ENCODE results near the gene MIF. TPM values are rescaled to one million over a fixed set of nuclear protein-coding genes. Genes with fewer than 3 reads are reported as not detected.
"Not testable (repeated sequence)": the region's sequence is repeated elsewhere in the genome, so short reads cannot be mapped to it uniquely, and the experiment has no call there.

MIF gene
- total RNA-seq, 4 donors from 2014 or later, result 410 to 807 (median 448) TPM

DNA sequence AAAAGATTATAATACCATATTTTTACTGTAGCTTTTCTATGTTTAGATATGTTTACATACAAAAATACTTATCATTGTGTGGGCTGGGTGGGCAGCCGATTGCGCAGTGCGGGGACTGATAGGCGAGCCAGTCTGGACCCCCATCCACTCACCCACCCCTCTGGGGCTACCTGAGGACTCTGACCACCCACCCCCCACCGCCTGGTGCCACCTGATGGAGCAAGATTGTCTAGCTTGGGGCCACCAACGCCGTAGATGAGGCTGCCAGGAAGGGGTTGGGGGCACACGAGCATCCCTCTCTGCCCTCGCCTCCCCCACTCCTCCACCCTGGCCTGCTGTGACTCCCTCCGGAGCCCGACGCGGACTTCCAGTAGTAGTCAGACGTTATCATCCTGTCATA lies 32.4 kb downstream of the MIF start:
- no peak for TF ChIP-seq POLR2A (IDR thresholded peaks at IDR 0.05)
- TF ChIP-seq CTCF (IDR thresholded peaks at IDR 0.05), result no peak
- no peak for DNase-seq
- peaks cover 0 to 24% (median 0%) of the 10 kb centered on the region in 3 donors for H3K4me1 ChIP-seq
- H3K27ac ChIP-seq, result no peak overlapping the region
- H3K36me3 ChIP-seq, result peaks cover 0 to 43% (median 16%) of the 10 kb centered on the region in 3 donors
- peaks cover 0 to 23% (median 13%) of the 10 kb centered on the region in 3 donors for H3K9me3 ChIP-seq
- H3K4me3 ChIP-seq, result no peak overlapping the region
- no peaks in the 10 kb centered on the region for H3K27me3 ChIP-seq
- 67 to 82% methylated on average over 13 of the region's 14 CpGs for WGBS, 2 donors
- intact Hi-C loops (cut with DNase I), result loop anchor here (5.0 kb wide), 1 partner anchor 46 kb away; the partner anchor contains the start of gene DDT

GRCh38 chr22:23938328-23939016 lies 44.3 kb downstream of the MIF start:
- no peak for DNase-seq

DNA sequence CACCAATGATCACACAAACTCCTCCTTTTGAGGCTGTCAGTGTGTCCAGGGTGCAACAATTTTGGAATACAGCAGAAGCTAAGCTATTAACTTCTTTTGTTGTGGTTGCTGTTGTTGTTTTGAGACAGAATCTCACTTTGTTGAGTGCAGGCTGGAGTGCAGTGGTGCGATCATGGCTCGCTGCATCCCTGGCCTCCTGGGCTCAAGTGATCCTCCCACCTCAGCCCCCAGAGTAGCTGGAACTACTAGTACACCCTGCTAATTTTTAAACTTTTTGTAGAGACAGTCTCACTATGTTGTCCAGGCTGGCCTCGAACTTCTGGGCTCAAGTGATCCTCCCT lies 44.8 kb downstream of the MIF start:
- DNase-seq, result no peak
- H3K4me1 ChIP-seq, result peaks cover 0 to 14% (median 0%) of the 10 kb centered on the region in 3 donors
- intact Hi-C loops (cut with DNase I), result loop anchor here (5.0 kb wide), 1 partner anchor 68 kb away; the partner anchor contains the start of gene GSTT4
- no peaks in the 10 kb centered on the region for H3K27me3 ChIP-seq
- no peaks in the 10 kb centered on the region for H3K36me3 ChIP-seq
- no peak overlapping the region for H3K4me3 ChIP-seq
- WGBS, 2 donors, result 40 to 56% methylated on average over 2 to 3 of the region's 3 CpGs
- peak overlapping the region in 3 of 4 donors; percentile 19 to 58 (median 51) for H3K27ac ChIP-seq
- H3K9me3 ChIP-seq, result no peaks in the 10 kb centered on the region
- no peak for TF ChIP-seq CTCF (IDR thresholded peaks at IDR 0.05)
- TF ChIP-seq POLR2A (IDR thresholded peaks at IDR 0.05), result no peak

More at GRCh38 chr22:23938328-23939016, 44.3 kb downstream of the MIF start:
- no peaks in the 10 kb centered on the region for H3K27me3 ChIP-seq
- intact Hi-C loops (cut with DNase I), result loop anchor here (5.0 kb wide), 1 partner anchor 69 kb away; the partner anchor contains the start of gene GSTT4
- no peaks in the 10 kb centered on the region for H3K9me3 ChIP-seq
- no peak overlapping the region for H3K4me3 ChIP-seq
- peak overlapping the region in 3 of 4 donors; percentile 19 to 58 (median 51) for H3K27ac ChIP-seq
- H3K4me1 ChIP-seq, result peaks cover 0 to 14% (median 0%) of the 10 kb centered on the region in 3 donors
- TF ChIP-seq POLR2A (IDR thresholded peaks at IDR 0.05) (no peak), CTCF (IDR thresholded peaks at IDR 0.05) (no peak)
- WGBS, 2 donors, result 45 to 54% methylated on average over 5 of the region's 5 CpGs
- no peaks in the 10 kb centered on the region for H3K36me3 ChIP-seq

DNA sequence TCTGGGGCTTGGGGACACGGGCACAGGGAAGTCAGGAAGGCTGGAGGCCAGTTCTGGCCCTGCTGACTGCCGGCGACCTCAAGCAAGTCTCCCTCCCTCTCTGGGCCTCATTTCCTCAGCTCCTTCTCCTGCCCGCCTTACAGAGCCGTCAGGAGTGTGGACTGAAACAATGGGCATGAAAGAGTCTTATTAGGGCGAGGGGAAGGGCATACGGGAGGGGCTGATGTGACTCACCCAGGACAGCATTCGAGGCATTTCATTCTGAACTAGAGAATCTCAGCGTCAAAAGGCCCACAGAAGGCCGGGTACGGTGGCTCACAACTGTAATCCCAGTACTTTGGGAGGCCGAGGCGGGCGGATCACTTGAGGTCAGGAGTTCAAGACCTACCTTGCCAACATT lies 46.0 kb downstream of the MIF start:
- H3K27ac ChIP-seq; intact Hi-C loops (cut with DNase I); H3K4me3 ChIP-seq; H3K36me3 ChIP-seq; H3K9me3 ChIP-seq; DNase-seq; H3K27me3 ChIP-seq: not testable (repeated sequence)
- peaks cover 0 to 14% (median 0%) of the 10 kb centered on the region in 3 donors for H3K4me1 ChIP-seq
- WGBS, 2 donors, result no CpG with 5 or more reads among the region's 14 CpGs

Small RNAs within 50 kb of the gene (small RNA-seq; reads per million reads assigned to genes)
- gene RN7SL268P, result 0 reads per million in 4 donors

Other genes with a start within 250 kb of the MIF start
- gene RGL4, start 203.4 kb upstream of the MIF start, total RNA-seq, result not detected
- 1 to 10 TPM in 3 of 4 donors, under 1 TPM in 1; 0.91 to 2.7 (median 1.1) TPM for gene ZNF70, start 143.3 kb upstream of the MIF start, total RNA-seq
- not detected for gene VPREB3, start 140.0 kb upstream of the MIF start, total RNA-seq
- gene C22orf15, start 131.4 kb upstream of the MIF start, total RNA-seq, result not detected
- 10 to 100 TPM in 2 of 4 donors, 1 to 10 TPM in 2; 7.7 to 13.9 (median 10.4) TPM for gene CHCHD10, start 126.4 kb upstream of the MIF start, total RNA-seq
- 1 to 10 TPM in 2 of 4 donors, under 1 TPM in 2; 0.34 to 1.6 (median 1.1) TPM for gene MMP11, start 121.5 kb upstream of the MIF start, total RNA-seq
- gene SMARCB1, start 107.4 kb upstream of the MIF start, total RNA-seq, result 10 to 100 TPM; 37.8 to 61.0 (median 47.7) TPM
- 1 to 10 TPM in 2 of 4 donors, not detected in 2; 1.3 to 1.9 TPM for gene DERL3, start 55.4 kb upstream of the MIF start, total RNA-seq
- 1 to 10 TPM in 3 of 4 donors, under 1 TPM in 1; 0.57 to 4.4 (median 2.9) TPM for gene SLC2A11, start 36.5 kb upstream of the MIF start, total RNA-seq
- 1 to 10 TPM in 2 of 4 donors, not detected in 2; 3.1 to 9.9 TPM for gene GSTT2B, start 66.8 kb downstream of the MIF start, total RNA-seq
- 1 to 10 TPM in 1 of 4 donors, not detected in 3; 1.9 TPM for gene DDTL, start 72.5 kb downstream of the MIF start, total RNA-seq
- gene DDT, start 80.1 kb downstream of the MIF start, total RNA-seq, result 100 to 1,000 TPM in 2 of 4 donors, 10 to 100 TPM in 2; 93.2 to 142 (median 111) TPM
- gene GSTT2, start 85.8 kb downstream of the MIF start, total RNA-seq, result not detected
- not detected for gene GSTT4, start 111.1 kb downstream of the MIF start, total RNA-seq
- gene CABIN1, start 116.9 kb downstream of the MIF start, total RNA-seq, result 10 to 100 TPM; 11.1 to 28.6 (median 23.2) TPM